NCI-H2029 treated with DMSO at 0.1 percent for 48 hours (cell line): Measurements from ENCODE around the gene CSNK1A1.
"Not testable (repeated sequence)": the region's sequence is repeated elsewhere in the genome, so short reads cannot be mapped to it uniquely, and the experiment has no call there.

Experiments
- DNase-seq: peaks from one replicate; lab custom pipeline; 2025; lab: John Stamatoyannopoulos, UW

CSNK1A1 gene

DNA sequence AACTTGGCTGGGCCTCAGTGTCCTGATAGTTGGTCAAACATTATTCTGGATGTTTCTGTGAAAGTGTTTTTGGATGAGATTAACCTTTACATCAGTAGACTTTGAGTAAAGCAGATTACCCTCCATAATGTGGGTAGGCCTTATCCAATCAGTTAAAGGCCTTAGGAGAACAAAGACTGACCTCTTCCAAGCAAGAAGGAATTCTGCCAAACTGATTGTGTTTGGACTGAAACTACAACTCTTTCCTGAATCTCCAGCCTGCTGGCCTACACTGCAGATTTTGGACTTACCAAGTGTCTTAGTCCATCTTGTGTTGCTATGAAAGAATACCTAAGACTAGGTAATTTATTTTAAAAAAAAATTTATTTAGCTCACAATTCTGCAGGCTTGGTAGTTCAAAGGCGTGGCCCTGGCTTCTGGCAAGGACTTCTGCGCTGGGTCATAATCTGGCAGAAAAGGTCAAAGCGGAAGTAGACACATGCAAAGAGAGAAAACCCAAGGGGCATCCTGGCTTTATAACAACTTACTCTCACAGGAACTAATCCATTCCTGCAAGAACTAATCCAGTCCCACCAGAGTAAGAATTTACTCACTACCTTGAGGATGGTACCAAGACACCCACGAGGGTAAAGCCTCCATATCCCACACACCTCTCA is 21.5 kb upstream of the CSNK1A1 start:
- no peak for DNase-seq

DNA sequence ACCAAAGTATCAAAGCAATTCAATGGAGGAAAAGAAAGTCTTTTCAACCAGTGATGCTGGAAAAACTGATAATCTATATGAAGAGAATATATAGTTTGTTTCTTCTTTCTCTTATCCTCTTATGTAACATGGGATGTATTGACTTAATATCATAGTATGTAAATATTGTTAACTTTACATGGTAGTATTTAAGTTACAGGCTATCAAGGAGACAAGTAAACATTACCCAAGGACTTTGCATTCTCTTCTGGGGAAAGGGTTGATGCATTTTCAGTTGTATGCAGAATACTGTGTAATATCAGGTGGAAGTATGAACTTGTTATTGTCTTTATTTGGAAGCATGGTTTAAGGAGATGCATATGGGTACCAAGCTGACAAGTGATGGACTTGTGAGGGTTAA is 20.9 kb upstream of the CSNK1A1 start:
- no peak for DNase-seq

DNA sequence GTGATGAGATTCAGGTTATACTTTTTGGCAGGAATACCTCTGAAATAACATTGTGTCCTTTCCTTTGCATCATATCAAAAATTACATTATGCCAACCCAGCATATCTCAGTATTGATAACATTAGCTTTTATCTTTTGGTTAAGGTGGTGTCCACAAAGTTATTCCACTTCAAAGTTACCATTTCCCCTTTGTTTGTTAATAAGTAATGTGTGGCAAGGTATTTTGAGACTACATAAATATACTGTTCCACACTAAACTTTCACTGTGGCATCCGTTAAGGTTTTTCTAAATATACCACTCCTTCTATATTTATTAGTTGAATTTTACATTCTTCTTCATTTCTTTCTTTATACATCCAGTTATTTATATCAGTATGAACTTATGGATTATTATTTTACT is 16.0 kb upstream of the CSNK1A1 start:
- no peak for DNase-seq

DNA sequence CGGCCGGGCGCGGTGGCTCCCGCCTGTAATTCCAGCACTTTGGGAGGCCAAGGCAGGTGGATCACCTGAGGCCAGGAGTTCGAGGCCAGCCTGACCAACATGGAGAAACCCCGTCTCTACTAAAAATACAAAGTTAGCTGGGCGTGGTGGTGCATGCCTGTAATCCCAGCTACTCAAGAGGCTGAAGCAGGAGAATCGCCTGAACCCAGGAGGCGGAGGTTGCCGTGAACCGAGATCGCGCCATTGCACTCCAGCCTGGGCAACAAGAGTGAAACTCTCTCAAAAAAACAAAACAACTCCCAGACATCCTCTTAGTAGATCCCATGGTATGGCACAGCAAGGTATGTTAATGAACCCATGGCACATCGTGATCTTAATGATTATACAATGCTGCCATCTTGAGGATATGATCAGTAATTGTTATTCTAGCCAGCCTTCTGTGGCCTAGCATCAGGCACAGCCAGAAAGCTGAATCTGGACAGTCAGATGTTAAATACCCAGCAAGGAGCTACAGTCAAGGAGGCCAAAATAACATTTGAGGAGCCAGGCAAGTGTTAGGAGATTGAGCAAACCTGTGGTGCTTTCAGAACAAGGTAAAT is 13.4 kb upstream of the CSNK1A1 start:
- DNase-seq: peak; percentile 60

DNA sequence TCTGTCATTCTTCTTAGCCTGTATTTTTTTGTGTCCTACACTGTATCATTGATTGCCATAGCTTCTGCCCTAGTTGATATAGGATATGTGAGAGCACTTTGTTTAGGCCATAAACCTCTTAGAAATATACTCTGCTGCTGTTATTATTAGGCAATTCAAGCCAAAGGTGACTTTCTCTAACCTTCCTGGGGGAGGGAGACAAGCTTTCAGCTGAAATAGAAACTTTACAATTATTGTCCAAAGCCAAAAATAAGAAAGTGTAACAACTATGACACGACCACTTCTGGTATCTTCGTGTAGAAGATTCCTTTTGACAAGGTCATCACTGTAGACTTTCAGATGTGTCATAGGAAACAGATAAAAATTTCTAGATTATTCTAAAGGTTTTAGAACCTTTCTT is 12.2 kb upstream of the CSNK1A1 start:
- no peak for DNase-seq

DNA sequence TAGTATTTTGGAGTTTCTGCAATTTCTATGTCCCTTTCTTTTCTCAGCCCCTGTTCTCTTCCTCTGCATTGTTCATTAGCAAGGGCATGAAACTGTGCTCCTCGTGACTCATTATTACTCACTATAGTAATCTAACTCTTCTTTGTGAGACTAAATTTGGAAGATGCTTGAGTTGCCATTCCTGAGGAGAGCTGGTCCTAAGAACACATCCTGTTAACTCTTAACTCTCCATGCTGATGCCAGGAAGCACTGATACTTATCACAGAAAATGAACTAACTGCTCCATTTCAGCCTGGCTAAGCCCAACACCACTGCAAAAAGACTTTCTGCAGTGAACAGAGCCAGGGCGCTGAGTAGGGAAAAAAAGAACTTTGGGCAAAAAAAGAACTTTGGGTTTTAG is 10.6 kb upstream of the CSNK1A1 start:
- DNase-seq: no peak

DNA sequence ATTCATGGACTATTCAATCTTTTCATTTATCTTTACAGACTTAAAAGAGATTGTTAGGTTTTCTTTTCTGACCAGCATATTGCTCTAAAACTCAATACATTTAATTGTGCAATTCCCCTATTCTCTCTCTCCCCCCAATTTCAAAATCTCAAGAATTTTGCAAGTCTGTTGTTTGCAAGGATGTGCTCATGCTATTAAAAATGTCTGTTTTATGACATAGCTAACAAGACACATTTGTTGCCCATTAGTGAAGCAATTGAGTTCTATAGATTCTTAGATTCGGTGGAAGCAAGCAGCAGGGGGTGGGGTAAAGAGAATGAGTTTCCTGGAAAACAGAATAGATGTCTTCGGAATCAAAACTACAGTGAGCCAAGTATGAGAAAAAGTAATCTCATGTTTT is 8.5 kb upstream of the CSNK1A1 start:
- DNase-seq: no peak

DNA sequence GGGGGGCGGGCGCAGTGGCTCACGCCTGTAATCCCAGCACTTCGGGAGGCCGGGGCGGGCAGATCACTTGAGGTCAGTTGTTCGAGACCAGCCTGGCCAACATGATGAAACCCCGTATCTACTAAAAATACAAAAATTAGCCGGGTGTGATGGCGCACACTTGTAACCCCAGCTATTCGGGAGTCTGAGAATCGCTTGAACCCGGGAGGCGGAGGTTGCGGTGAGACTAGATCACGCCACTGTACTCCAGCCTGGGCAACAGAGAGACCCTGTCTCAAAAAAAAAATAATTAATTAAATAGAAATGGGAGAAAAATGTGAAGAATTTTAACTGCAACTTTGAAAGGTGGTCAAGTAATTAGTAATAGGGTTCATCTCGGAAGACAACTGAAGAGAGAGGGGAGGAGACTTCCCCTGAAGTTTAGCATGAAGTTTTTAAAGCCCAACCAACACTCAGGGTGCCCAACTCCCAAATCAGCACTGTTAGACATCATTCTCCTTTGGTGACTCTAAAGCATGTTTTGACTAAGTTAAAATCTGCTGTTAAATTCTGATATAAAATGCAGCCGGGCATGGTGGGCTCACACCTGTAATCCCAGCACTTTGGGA is 1.4 kb upstream of the CSNK1A1 start:
- no peak for DNase-seq

DNA sequence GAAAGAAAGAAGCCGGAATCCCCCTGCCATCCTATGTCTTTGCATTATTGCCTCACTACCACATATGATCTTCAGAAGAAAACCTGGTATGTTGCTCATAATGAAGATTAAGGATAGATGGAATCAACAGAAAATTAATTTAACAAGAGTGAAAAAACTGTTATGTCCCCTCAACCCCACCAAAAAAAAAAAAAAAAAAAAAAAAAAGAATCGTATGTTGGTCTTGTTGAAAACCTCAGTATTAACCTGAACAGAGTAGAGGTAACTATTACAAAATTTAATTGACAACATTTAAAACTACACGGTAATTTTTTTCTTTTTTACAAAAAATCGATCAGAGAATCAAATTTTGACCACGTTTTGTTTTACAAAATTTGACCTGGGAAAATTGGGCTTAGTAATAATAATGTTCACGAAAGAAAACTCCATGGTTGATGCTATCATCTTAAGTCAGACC is 827 bp upstream of the CSNK1A1 start:
- DNase-seq: no peak

DNA sequence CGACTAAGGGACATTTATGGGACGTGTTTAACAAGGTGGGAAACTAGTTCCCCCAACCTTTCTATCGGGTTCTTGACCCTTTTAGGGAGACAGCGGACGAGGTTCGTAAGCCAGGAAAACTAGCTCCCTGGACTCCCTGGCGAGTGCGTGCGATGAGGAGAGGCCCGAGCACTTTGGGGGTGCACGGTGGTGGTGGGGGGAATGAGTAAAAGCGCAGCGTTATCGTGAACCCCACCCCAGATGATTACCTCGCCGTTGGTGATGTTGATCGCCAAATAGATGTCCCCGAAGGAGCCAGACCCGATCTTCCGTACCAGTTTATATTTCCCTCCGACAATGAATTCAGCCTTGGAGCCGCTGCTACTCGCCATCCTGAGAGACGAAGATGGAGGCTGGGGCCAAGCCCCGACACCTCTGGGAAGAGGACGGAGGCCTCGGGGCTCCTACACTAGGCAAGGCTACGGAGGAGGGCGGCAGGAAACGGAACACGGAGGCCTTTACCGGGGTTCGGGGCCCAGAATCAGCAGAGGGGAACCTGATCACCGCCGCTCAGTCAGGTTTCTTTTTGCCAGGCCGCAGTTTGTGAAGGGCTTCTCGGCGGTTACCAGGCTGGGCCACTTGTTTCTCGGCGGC is 529 bp downstream of the CSNK1A1 start:
- DNase-seq: no peak

DNA sequence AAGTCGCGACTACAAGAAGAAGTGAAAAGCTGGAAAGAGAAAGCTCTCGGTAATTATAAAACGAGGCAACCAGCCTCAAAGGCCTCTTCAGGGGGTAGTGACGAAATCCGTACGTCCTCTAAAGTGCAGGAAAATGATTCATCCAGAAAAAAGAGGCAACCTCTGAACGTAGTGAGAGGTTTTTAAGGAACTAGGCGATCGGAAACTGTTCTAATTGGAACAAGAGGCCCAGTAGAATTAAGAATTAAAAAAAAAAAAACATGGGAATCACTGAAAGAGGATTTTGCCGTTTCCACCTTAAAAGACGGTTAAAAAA is 1.0 kb downstream of the CSNK1A1 start:
- no peak for DNase-seq

DNA sequence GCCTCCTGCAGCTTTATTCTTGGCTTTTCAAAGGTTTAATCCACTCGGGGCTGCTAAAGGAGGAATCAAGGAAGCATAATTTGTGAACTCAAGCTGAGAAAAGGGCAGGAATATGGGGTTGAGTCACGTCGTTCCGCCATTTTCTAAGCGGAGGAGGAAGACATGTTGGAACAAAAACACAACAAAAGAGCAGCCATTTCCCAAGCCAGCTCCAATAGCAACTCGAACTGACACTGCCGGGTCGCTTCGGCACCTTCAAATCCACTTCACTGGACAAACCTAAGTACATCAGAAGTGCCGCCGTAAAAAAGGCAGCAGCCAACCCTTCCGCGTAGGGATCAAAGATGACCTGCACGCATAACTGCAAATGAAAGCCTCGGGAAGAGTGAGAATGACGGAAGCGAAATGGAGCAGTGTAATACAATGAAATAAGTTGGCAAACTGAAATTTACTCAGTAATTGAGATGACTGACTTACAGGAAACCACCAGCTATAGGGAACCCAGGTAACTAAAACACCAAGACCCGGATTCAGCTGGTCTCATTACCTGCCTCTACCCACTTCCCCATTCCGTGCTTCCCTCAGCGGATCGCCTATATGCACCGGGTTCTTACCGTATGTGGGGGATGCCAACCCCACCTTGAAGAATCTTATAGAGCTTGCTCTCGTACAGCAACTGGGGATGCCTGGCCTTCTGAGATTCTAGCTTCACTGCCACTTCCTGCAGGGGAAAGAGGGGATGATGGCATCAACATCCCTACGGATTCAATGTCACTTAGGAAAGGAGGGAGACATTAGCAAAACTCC is 1.6 kb downstream of the CSNK1A1 start:
- peak; percentile 66 for DNase-seq

DNA sequence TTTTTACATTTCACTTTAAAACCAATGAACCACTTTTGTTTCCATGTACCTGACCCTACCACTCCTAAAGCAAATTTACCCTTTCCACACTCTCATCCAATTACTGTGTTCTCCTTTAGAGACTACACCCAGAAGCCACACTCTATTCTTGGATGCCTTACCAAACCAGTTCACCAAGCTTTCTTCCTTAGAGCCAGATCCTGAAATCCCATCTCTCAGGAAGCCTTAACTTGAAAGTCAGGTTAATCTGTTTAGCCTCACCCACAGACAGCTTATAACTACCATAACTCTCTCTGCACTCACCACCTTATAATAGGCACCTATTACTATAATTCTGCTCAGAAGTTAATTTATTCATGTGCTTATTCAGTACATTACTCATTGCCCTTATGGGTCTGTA is 4.3 kb downstream of the CSNK1A1 start:
- DNase-seq: peak; percentile 14

DNA sequence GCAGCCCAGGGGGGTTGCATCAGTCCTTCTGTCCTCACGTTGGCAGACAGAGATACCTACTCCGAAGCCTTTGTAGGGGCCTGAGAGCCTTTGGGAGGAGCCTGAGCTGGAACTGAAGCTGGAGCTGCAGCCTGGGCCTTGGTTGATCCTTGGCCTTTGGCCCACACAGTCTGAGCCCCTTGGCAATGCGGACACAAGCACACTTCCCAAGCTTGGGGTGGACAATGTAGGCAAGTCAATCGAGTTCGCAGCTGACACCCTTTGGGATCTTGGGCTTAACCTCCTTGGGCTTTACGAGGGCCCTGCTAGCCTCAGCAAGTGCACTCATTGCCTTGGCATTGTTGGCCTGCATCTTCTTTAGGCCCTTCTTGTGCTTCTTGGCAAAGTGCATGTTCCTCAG is 5.9 kb downstream of the CSNK1A1 start:
- DNase-seq: no peak

DNA sequence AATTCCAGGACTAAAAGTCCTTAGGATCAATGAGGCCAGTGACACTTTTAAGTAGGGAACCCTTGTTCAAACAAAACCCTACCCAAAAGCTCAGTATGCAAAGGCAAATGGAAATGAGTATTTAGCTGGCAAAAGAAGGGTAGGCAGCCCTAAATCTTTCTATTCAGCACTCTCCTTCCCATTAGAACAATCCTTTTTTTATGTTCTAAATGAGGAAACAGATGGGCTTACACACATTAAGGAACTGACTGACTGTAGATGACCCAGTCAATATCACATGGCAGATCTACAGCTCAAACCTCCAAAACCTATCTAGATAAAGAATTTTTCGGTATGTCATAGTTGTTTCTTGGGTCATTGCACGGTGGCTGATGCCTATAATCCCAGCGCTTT is 7.2 kb downstream of the CSNK1A1 start:
- DNase-seq: no peak

DNA sequence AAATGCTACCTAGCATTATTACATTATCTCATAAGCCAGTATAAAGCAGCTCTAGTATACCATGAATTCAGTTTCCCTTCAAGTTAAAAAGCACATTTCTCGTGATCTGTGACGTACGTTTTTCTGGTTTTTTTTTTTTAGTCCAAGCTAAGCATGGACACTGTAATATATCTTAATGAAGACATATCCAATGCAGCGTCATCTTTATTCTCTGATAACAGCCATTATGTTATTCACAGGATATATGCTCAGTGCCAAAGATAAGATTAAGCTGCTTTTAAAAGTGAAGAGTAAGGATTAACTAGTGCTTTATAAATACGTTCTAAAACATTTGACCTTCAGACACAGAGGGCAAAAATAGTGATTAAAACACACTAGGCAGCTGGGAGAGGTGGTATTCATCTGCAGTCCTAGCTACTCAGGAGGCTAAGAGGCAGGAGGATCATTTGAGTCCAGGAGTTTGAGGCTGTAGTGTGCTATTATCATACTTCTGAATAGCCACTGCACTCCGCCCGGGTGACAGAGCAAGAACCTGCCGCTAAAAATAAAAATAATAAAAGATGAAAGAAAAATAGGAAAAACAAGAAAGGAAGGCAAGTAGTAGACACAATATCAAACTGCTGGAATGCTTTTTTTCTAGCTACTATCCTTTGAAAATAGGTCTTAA is 7.7 kb downstream of the CSNK1A1 start:
- no peak for DNase-seq

DNA sequence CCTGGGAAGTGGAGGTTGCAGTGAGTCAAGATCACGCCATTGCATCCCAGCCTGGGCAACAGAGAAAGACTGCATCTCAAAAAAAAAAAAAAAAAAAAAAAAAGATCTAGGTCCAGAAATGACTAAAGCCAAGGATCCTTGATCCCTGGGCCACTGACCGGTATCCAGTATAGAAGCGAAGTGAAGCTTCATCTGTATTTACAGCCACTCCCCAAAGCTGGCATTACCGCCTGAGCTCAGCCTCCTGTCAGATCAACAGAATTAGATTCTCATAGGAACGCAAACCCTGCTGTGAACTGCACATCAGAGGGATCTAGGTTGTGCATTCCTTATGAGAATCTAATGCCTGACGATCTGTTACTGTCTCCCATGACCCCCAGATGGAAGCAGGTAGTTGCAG is 9.3 kb downstream of the CSNK1A1 start:
- no peak for DNase-seq

DNA sequence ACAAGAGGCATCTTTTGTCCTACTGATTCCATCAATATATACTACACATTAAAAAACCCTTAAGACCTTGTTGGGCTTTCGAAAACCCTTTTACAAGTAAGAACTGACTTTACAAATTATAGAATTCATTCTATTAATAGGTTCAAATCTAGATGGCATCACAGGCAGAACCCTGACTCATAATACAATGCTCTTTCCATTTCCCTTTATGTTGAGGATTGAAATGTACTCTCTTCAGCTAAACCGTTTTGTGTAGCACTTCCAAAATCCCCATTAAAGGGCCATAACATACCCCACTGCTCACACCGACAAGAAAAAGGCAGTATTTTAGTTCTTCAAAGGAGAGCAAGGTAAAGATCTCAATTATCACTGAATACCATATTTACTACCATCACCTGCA is 11.2 kb downstream of the CSNK1A1 start:
- no peak for DNase-seq

DNA sequence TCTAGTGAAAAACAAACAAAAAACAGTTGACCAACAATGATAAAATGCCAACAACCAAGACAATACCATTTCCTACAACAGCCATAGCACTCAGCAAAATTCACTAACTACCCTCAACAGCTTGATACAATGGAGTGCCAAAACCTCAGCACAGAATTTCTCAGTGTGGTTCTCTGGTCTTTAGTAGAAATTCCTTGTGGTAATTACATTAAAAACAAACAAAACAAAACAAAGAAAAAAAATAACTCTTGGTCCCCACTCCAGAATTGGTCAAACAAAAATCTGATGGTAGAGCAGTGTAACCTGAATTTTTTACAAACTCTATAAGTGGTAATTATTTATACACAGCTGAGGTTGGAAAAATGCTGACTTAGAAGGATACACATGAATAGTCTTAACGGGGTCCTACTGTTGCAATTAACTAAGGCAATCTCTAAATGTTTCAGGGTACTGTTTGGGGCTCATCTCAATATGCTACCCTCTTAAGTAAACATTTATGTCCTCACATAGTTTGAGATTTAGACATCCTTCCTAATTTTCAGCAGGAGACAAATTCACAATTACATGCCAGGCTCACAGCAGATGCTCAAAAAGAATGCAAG is 13.8 kb downstream of the CSNK1A1 start:
- no peak for DNase-seq

DNA sequence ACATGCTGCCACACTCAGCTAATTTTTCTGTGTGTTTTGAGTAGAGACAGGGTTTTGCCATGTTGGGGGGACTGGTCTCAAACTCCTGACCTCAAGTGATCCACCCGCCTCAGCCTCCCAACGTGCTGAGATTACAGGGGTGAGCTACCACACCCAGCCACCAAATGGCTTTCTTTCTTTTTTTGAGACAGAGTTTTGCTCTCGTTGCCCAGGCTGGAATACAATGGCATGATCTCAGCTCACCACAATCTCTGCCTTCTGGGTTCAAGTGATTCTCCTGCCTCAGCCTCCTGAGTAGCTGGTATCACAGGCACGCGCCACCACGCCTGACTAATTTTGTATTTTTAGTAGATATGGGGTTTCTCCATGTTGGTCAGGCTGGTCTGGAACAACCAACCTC is 15.5 kb downstream of the CSNK1A1 start:
- not testable (repeated sequence) for DNase-seq

DNA sequence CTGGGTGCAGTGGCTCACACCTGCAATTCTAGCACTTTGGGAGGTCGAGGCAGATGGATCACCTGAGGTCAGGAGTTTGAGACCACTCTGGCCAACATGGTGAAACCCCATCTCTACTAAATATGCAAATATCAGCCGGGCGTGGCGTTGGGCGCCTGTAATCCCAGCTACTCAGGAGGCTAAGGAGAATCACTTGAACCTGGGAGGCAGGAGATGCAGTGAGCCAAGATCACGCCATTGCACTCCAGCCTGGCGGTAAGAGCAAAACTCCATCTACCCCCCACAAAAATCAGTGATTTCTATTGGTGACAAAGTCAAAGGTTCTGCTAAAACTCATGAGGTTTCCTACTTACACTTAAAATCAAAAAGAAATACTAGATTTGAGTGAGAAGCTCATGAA is 18.8 kb downstream of the CSNK1A1 start:
- DNase-seq: no peak

DNA sequence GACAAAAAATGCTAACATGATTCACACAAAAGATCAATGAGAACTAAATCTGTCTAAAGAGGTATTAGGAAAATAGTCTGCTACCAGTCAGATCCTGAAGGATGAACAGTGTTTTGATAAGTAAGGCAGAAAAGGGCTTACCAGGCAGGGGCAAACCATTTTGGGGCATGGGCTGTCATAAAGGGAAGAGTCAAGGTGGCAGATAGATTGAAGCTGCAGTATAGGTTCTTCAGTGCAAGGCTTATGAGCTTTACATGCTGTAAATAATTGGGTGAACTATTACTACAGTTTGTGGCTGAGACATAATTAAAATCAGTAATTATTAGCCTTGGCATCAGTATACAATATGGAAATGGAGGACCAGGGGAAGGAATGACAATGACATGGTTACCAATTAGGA is 21.8 kb downstream of the CSNK1A1 start:
- DNase-seq: no peak
